Common myeloid progenitor, CD34-positive (primary cell): ENCODE results near the gene CKAP5.

Experiments
- CTCF ChIA-PET: fragments of 350-600 bp; sonication (Branson Sonifier 250); formaldehyde crosslinking; loops from one replicate; lab custom pipeline; 2021; ENCODE audit warnings: antibody characterized with exemption; lab: Charles Lee
- POLR2A ChIA-PET: fragments of 350-600 bp; sonication (Branson Sonifier 250); formaldehyde crosslinking; loops from one replicate; lab custom pipeline; 2021; ENCODE audit warnings: antibody characterized with exemption; lab: Charles Lee
- DNase-seq, 3 donors: peaks; one replicate each; pipeline versions ENCODE4 v3.0.0 to v3.0.0-alpha.2; 2013
- H3K27ac ChIP-seq, 2 experiments: 1 replicate in 1 of 2; 2 replicates in 1 of 2; pipeline ENCODE4 v1.7.0; 2013; ENCODE audit warnings: inconsistent platforms in 2 of 2, low read length in 2 of 2, mild to moderate bottlenecking in 2 of 2, low read depth in 1 of 2, moderate library complexity in 1 of 2; ENCODE audit not compliant: severe bottlenecking in 2 of 2, insufficient read depth in 1 of 2, poor library complexity in 1 of 2
- H3K27me3 ChIP-seq, 5 experiments: replicated peaks in 2 of 5; 1 replicate in 3 of 5; 2 replicates in 2 of 5; pipeline versions ENCODE4 v1.6.1 to v1.7.0; 2013; ENCODE audit warnings: low read length in 4 of 5, mild to moderate bottlenecking in 2 of 5, moderate library complexity in 2 of 5, inconsistent platforms in 1 of 5; ENCODE audit not compliant: insufficient read depth in 5 of 5, control insufficient read depth in 4 of 5
- H3K36me3 ChIP-seq, 4 experiments: 1 replicate in 2 of 4; 2 replicates in 2 of 4; pipeline versions ENCODE4 v1.6.1 to v1.7.0; 2013; ENCODE audit warnings: low read length in 3 of 4, control low read depth in 1 of 4, mild to moderate bottlenecking in 1 of 4; ENCODE audit not compliant: control insufficient read depth in 4 of 4, insufficient read depth in 4 of 4
- H3K4me1 ChIP-seq, 4 experiments: 1 replicate in 3 of 4; 2 replicates in 1 of 4; pipeline versions ENCODE4 v1.6.1 to v1.7.1; 2013; ENCODE audit warnings: low read length in 3 of 4, mild to moderate bottlenecking in 3 of 4, control low read depth in 1 of 4, inconsistent platforms in 1 of 4, moderate library complexity in 1 of 4; ENCODE audit not compliant: control insufficient read depth in 4 of 4, insufficient read depth in 4 of 4; ENCODE audit errors: control extremely low read depth in 1 of 4
- H3K4me3 ChIP-seq, 7 experiments: 1 replicate in 4 of 7; 2 replicates in 3 of 7; pipeline versions ENCODE4 v1.5.1 to v1.7.0; 2013; ENCODE audit warnings: mild to moderate bottlenecking in 7 of 7, low read length in 6 of 7, moderate library complexity in 6 of 7, inconsistent platforms in 2 of 7, low read depth in 2 of 7, control low read depth in 1 of 7; ENCODE audit not compliant: insufficient read depth in 4 of 7, control insufficient read depth in 1 of 7; ENCODE audit errors: extremely low read depth in 1 of 7
- H3K9me3 ChIP-seq, 5 experiments: 1 replicate in 4 of 5; 2 replicates in 1 of 5; pipeline versions ENCODE4 v1.6.1 to v1.7.1; 2013; ENCODE audit warnings: low read length in 4 of 5, mild to moderate bottlenecking in 2 of 5, inconsistent platforms in 1 of 5, low read depth in 1 of 5, moderate library complexity in 1 of 5; ENCODE audit not compliant: control insufficient read depth in 4 of 5, insufficient read depth in 2 of 5; ENCODE audit errors: control extremely low read depth in 1 of 5
- WGBS: methylation state at CpG from one replicate; pipeline ENCODE4 v1.1.5; 2013; ENCODE audit not compliant: insufficient coverage; 5-methylcytosine and 5-hydroxymethylcytosine counted together

CKAP5 gene

DNA sequence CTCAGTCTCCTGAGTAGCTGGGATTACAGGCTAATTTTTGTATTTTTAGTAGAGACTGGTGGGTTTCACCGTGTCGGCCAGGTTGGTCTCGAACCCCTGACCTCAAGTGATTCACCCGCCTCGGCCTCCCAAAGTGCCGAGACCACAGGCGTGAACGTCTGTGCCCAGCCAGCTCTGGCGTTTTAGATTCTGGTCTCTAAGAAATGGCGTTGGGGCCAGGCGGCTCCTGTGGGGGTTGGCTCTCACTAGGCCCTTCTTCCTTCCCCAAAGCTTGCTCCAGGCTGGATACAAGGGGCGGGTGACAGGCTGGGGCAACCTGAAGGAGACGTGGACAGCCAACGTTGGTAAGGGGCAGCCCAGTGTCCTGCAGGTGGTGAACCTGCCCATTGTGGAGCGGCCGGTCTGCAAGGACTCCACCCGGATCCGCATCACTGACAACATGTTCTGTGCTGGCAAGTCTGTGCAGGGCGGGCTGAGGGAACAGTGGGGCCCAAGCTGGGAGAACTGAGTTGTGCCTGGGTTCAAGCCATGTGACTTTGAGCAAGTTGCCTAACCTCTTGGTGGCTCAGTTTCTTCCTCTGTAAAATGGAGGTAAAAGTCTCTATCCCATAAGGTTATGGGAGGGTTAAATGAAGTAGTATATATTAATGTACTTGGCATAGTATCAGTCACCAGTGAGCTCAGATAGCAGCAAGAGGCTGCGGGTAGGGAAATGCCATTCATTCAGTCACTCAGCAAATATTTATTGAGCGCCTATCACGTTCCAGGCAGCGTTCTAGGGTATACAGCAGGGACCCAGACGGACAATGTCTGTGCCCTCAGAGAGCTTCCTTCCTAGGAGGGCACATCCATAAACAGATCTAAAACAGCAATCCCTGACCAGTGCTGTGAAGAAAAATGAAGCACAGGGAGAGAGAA is 116.7 kb downstream of the CKAP5 start:
- H3K4me1 ChIP-seq, result no peaks in the 10 kb centered on the region
- H3K27ac ChIP-seq, result no peak overlapping the region
- H3K4me3 ChIP-seq, result no peak overlapping the region
- POLR2A ChIA-PET, result no interaction called here
- no peaks in the 10 kb centered on the region for H3K9me3 ChIP-seq
- no peaks in the 10 kb centered on the region for H3K36me3 ChIP-seq
- CTCF ChIA-PET, result interaction anchor here (0.6 kb wide), 1 partner anchor 8 kb away, joined by 3 read pairs; no protein-coding TSS in a partner anchor
- H3K27me3 ChIP-seq, result no peaks in the 10 kb centered on the region
- no peak for DNase-seq
- 96% methylated on average over 19 of the region's 24 CpGs for WGBS

DNA sequence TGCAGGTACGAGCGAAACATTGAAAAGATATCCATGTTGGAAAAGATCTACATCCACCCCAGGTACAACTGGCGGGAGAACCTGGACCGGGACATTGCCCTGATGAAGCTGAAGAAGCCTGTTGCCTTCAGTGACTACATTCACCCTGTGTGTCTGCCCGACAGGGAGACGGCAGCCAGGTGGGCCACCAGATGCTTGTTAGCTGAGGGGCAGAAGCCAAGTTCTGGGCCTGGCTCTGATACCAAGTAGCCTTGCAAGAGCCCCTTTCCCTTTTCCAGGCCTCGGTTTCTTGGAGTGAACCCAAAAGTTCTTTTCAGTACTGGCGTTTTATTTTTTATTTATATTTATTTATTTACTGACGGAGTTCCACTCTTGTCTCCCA is 117.4 kb downstream of the CKAP5 start:
- 98% methylated on average over 4 of the region's 9 CpGs for WGBS
- H3K4me1 ChIP-seq, result no peaks in the 10 kb centered on the region
- ChIA-PET POLR2A (no interaction called here), CTCF (interaction anchor here (0.6 kb wide), 1 partner anchor 9 kb away, joined by 3 read pairs; no protein-coding TSS in a partner anchor)
- H3K9me3 ChIP-seq, result no peaks in the 10 kb centered on the region
- no peaks in the 10 kb centered on the region for H3K36me3 ChIP-seq
- no peaks in the 10 kb centered on the region for H3K27me3 ChIP-seq
- no peak overlapping the region for H3K27ac ChIP-seq
- H3K4me3 ChIP-seq, result no peak overlapping the region
- no peak for DNase-seq

DNA sequence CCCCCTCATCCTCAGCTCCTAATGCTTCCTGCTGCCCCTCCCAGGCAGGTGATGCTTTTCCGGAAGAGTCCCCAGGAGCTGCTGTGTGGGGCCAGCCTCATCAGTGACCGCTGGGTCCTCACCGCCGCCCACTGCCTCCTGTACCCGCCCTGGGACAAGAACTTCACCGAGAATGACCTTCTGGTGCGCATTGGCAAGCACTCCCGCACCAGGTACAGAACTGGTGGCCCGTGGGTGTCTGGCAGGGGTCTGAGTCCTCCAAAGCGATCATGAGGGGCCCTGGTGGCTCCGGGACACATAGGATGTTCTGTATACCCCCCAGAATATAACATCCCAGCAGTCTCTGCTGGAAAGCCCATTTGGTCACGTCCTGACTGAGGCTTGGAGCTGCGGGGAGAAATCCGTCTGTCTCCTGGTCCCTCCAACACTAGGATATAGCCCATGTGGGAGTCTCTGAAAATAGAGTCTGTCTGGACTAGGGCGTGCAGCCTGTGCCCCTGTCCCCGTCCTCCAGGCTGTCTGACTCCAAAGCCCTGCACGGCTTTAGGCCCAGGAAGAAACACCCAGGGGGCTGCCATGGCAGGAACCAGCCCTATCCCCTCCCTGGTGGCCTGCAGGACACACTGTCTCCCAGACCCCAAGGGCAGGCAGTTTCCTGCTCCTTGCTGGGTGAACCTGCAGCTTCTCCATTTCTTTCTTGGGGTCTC is 118.0 kb downstream of the CKAP5 start:
- CTCF ChIA-PET, result interaction anchor here (0.5 to 1.7 kb wide), 3 partner anchors 9 to 374 kb away, joined by 3 to 4 read pairs (median 3); no protein-coding TSS in a partner anchor

DNA sequence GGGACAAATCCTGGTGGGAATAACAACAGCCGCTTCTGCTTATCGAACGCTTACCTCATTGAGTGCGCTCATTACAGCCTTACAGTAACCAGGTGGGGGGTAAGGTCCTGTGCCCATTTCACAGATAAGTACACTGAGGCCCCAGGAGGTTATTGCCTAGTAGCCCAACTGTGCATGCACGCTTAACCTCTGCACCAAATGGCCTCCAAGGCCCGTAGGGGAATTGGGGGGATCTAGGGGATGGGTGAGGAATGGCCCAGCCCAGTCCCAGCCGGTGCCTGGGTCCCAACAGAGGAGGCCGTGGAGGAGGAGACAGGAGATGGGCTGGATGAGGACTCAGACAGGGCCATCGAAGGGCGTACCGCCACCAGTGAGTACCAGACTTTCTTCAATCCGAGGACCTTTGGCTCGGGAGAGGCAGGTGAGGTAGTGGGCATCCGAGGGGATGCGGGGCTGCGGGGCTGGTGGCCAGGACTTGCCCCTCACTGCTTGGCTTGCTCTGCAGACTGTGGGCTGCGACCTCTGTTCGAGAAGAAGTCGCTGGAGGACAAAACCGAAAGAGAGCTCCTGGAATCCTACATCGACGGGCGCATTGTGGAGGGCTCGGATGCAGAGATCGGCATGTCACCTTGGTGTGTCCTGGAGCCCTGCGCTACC is 119.7 kb downstream of the CKAP5 start:
- POLR2A ChIA-PET, result no interaction called here
- H3K4me1 ChIP-seq, result no peaks in the 10 kb centered on the region
- CTCF ChIA-PET, result interaction anchor here (1.7 kb wide), 1 partner anchor 14 kb away, joined by 4 read pairs; no protein-coding TSS in a partner anchor
- H3K27ac ChIP-seq, result no peak overlapping the region
- whole genome bisulfite sequencing, result 96% methylated on average over 26 of the region's 26 CpGs
- DNase-seq, result no peak
- no peaks in the 10 kb centered on the region for H3K9me3 ChIP-seq
- H3K27me3 ChIP-seq, result no peaks in the 10 kb centered on the region
- H3K4me3 ChIP-seq, result no peak overlapping the region
- no peaks in the 10 kb centered on the region for H3K36me3 ChIP-seq

More for the DNA sequence above, 118.0 kb downstream of the CKAP5 start:
- H3K27me3 ChIP-seq, result no peaks in the 10 kb centered on the region
- 98% methylated on average over 17 of the region's 17 CpGs for WGBS
- no peaks in the 10 kb centered on the region for H3K36me3 ChIP-seq
- no peak overlapping the region for H3K27ac ChIP-seq
- DNase-seq, result no peak
- no peak overlapping the region for H3K4me3 ChIP-seq
- POLR2A ChIA-PET, result interaction anchor here (0.5 to 0.7 kb wide), 2 partner anchors 9 to 13 kb away, joined by 3 read pairs; no protein-coding TSS in a partner anchor
- no peaks in the 10 kb centered on the region for H3K4me1 ChIP-seq
- H3K9me3 ChIP-seq, result no peaks in the 10 kb centered on the region

DNA sequence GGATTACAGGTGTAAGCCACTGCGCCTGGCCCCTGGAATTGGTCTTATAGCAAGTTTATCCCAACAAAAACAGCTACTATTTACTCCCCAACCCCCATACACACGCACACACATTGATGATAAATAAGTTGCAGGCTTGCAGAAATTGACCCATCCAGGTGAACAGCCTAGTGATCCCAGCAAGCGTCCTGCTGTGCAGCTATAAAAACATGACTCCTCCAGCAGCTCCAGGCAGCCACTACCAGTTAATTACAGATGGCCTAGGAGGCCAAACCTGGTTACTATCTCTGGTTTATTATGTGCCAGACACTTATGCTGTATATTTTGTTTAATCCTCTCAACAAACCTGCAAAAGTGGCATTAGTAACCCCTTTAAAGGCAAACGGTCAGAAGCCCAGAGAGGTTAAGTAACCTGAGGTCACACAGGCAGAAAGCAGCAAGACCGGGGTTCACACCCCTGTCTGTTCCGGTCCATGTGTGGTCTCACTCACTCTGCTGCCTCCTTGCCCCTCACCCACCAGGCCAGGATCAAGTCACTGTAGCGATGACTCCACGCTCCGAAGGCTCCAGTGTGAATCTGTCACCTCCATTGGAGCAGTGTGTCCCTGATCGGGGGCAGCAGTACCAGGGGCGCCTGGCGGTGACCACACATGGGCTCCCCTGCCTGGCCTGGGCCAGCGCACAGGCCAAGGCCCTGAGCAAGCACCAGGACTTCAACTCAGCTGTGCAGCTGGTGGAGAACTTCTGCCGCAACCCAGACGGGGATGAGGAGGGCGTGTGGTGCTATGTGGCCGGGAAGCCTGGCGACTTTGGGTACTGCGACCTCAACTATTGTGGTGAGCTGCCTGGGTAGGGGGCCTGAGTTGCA is 120.5 kb downstream of the CKAP5 start:
- H3K9me3 ChIP-seq, result no peaks in the 10 kb centered on the region
- over 99% methylated on average over 17 of the region's 19 CpGs for WGBS
- CTCF ChIA-PET, result no interaction called here

DNA sequence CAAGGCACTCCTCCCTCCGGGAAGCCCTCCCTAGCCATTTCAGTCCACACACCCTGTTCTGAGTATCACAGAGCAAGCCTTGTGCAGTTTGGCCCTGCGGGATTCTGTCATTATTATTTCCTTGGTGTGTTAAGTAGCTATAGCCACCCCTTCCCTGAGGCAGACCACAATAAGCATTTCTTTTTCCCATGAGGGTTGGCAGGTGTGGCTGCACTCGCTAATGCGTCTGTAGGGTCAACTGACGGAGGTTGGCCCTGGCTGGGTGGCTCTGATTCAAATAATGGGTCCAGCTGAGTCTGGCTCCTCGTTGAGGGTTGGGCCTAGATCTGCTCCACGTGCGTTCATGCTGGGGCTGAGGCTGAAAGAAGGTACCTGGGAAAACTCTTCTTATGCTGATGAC is 122.0 kb downstream of the CKAP5 start:
- H3K27me3 ChIP-seq, result no peaks in the 10 kb centered on the region
- ChIA-PET CTCF (no interaction called here), POLR2A (no interaction called here)
- no peaks in the 10 kb centered on the region for H3K36me3 ChIP-seq
- H3K4me3 ChIP-seq, result no peak overlapping the region
- WGBS, result 83% methylated on average over 8 of the region's 8 CpGs
- H3K27ac ChIP-seq, result no peak overlapping the region
- DNase-seq, result no peak
- no peaks in the 10 kb centered on the region for H3K9me3 ChIP-seq
- no peaks in the 10 kb centered on the region for H3K4me1 ChIP-seq

More for the DNA sequence above, 120.5 kb downstream of the CKAP5 start:
- POLR2A ChIA-PET, result no interaction called here
- DNase-seq, result no peak
- no peaks in the 10 kb centered on the region for H3K4me1 ChIP-seq
- no peak overlapping the region for H3K27ac ChIP-seq
- H3K27me3 ChIP-seq, result no peaks in the 10 kb centered on the region
- H3K4me3 ChIP-seq, result no peak overlapping the region
- no peaks in the 10 kb centered on the region for H3K36me3 ChIP-seq
